GM21381 (cell line): ENCODE results near the gene SMIM10.
"Not testable (repeated sequence)": the region's sequence is repeated elsewhere in the genome, so short reads cannot be mapped to it uniquely, and the experiment has no call there.

Experiments
- ATAC-seq: cut with Tn5 transposase; IDR thresholded peaks from one replicate; pipeline ENCODE4 v1.9.1; 2021; ENCODE audit warnings: mild to moderate bottlenecking, moderate library complexity; ENCODE audit not compliant: unreplicated experiment

The SMIM10 gene

GRCh38 chrX:134990801-134991481, at the start of gene SMIM10:
Gene SMIM10 (plus strand): TSS chrX:134990991. CDS start chrX:134991096, 105 bp downstream.
- no peak for ATAC-seq

GRCh38 chrX:134946364-134946763, 44.4 kb upstream of the SMIM10 start:
- not testable (repeated sequence) for ATAC-seq

- ATAC-seq: no peak
These were observed 42.2 kb upstream of the SMIM10 start for GRCh38 chrX:134948333-134949241.

- no peak for ATAC-seq
These were observed 41.5 kb upstream of the SMIM10 start for GRCh38 chrX:134949271-134949670.

- ATAC-seq: no peak
These were observed 33.0 kb upstream of the SMIM10 start for GRCh38 chrX:134957836-134958235.

GRCh38 chrX:134960366-134960765, 30.4 kb upstream of the SMIM10 start:
- not testable (repeated sequence) for ATAC-seq

- no peak for ATAC-seq
These were observed 27.8 kb upstream of the SMIM10 start for GRCh38 chrX:134963041-134963440.

GRCh38 chrX:134969726-134970125, 21.1 kb upstream of the SMIM10 start:
- no peak for ATAC-seq

- ATAC-seq: no peak
These were observed 18.9 kb upstream of the SMIM10 start for GRCh38 chrX:134971926-134972325.

- no peak for ATAC-seq
These were observed 15.3 kb upstream of the SMIM10 start for GRCh38 chrX:134975516-134975915.

GRCh38 chrX:134981910-134982309, 8.9 kb upstream of the SMIM10 start:
- ATAC-seq: no peak

- ATAC-seq: no peak
These were observed 8.0 kb upstream of the SMIM10 start for GRCh38 chrX:134982748-134983147.

- no peak for ATAC-seq
These were observed 5.3 kb upstream of the SMIM10 start for GRCh38 chrX:134985479-134985878.

- no peak for ATAC-seq
These were observed 353 bp upstream of the SMIM10 start for GRCh38 chrX:134990475-134990800.

GRCh38 chrX:134997646-134998045, 6.9 kb downstream of the SMIM10 start:
- ATAC-seq: no peak

- ATAC-seq: no peak
These were observed 7.5 kb downstream of the SMIM10 start for GRCh38 chrX:134998246-134998645.

GRCh38 chrX:134999469-134999868, 8.7 kb downstream of the SMIM10 start:
- ATAC-seq: no peak

GRCh38 chrX:135000516-135000915, 9.7 kb downstream of the SMIM10 start:
- ATAC-seq: no peak

GRCh38 chrX:135003876-135004623, 13.3 kb downstream of the SMIM10 start:
- peak; percentile 97 for ATAC-seq

- ATAC-seq: no peak
These were observed 15.4 kb downstream of the SMIM10 start for GRCh38 chrX:135006187-135006586.

- ATAC-seq: no peak
These were observed 18.3 kb downstream of the SMIM10 start for GRCh38 chrX:135009057-135009610.
